Brain microvascular endothelial cell (primary cell): ENCODE results near the gene EIF3F.

Experiments used
- DNase-seq: peaks from one replicate; pipeline ENCODE4 v3.0.0-alpha.2; 2020
- H3K27ac ChIP-seq: fragments of 250-450 bp; sonication (Bioruptor Pico); 2 replicates; pipeline ENCODE4 v1.5.1; 2020; ENCODE audit warnings: mild to moderate bottlenecking, moderate library complexity
- H3K27me3 ChIP-seq: fragments of 250-450 bp; sonication (Bioruptor Pico); replicated peaks from 2 replicates; pipeline ENCODE4 v1.5.1; 2020; ENCODE audit warnings: mild to moderate bottlenecking
- H3K36me3 ChIP-seq: fragments of 250-450 bp; sonication (Bioruptor Pico); replicated peaks from 2 replicates; pipeline ENCODE4 v1.5.1; 2020; ENCODE audit warnings: mild to moderate bottlenecking
- H3K4me3 ChIP-seq: 2 replicates; pipeline ENCODE4 v1.5.1; 2011; ENCODE audit warnings: low read depth, mild to moderate bottlenecking, control low read depth, low read length, moderate library complexity
- in situ Hi-C: cut with HindIII; loops from 2 replicates; pipeline ENCODE4 v1.10.0; 2017; ENCODE audit warnings: low sequenced_read_pairs, low pct_ligation_motif_present
- TF ChIP-seq, protein P1 (sequence below): IDR thresholded peaks from 2 replicates; pipeline ENCODE4 v1.5.1; 2011; ENCODE audit warnings: low read depth, mild to moderate bottlenecking, moderate library complexity, low read length, control low read depth, inconsistent platforms; ENCODE audit errors: missing control alignments

Gene EIF3F

DNA sequence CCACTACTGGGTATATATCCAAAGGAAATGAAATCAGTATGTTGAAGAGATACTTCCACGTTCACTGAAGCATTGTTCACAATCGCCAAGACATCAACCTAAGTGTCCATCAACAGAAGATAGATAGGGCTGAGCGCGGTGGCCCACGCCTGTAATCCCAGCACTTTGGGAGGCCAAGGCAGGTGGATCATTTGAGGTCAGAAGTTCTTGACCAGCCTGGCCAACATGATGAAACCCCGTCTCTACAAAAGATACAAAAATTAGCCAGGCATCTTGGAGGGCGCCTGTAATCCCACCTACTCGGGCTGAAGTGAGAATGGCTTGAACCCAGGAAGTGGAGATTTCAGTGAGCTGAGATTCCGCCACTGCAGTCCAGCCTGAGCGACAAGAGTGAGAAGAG, 12.7 kb downstream of the EIF3F start:
- TF ChIP-seq, protein P1, sequence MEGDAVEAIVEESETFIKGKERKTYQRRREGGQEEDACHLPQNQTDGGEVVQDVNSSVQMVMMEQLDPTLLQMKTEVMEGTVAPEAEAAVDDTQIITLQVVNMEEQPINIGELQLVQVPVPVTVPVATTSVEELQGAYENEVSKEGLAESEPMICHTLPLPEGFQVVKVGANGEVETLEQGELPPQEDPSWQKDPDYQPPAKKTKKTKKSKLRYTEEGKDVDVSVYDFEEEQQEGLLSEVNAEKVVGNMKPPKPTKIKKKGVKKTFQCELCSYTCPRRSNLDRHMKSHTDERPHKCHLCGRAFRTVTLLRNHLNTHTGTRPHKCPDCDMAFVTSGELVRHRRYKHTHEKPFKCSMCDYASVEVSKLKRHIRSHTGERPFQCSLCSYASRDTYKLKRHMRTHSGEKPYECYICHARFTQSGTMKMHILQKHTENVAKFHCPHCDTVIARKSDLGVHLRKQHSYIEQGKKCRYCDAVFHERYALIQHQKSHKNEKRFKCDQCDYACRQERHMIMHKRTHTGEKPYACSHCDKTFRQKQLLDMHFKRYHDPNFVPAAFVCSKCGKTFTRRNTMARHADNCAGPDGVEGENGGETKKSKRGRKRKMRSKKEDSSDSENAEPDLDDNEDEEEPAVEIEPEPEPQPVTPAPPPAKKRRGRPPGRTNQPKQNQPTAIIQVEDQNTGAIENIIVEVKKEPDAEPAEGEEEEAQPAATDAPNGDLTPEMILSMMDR: no peak
- Histone ChIP-seq H3K36me3 (peaks cover 40% of the 10 kb centered on the region), H3K27me3 (no peaks in the 10 kb centered on the region), H3K4me3 (no peak overlapping the region), H3K27ac (no peak overlapping the region)
- in situ Hi-C loops: no loop called here
- no peak for DNase-seq

DNA sequence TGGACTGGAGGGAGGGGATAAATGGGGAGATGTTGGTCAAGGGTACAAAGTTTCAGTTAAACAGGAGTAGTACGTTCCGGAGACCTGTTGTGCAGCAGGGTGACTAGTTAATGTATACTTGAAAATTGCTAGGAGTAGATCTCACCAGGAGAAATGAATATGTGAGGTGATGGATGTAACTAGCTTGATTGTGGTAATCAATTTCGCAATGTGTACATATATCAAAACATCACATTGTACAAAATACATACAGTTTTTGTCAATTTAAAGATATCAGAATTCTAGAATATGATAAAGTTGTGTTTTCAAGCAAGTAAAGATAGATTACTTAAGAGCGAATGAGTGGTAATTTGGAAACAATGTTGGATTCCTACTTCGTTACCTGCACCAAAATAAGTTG, 13.3 kb downstream of the EIF3F start:
- Histone ChIP-seq H3K27ac (no peak overlapping the region), H3K4me3 (no peak overlapping the region), H3K27me3 (no peaks in the 10 kb centered on the region), H3K36me3 (peaks cover 34% of the 10 kb centered on the region)
- DNase-seq: no peak
- in situ Hi-C loops: no loop called here
- TF ChIP-seq, protein P1: no peak

DNA sequence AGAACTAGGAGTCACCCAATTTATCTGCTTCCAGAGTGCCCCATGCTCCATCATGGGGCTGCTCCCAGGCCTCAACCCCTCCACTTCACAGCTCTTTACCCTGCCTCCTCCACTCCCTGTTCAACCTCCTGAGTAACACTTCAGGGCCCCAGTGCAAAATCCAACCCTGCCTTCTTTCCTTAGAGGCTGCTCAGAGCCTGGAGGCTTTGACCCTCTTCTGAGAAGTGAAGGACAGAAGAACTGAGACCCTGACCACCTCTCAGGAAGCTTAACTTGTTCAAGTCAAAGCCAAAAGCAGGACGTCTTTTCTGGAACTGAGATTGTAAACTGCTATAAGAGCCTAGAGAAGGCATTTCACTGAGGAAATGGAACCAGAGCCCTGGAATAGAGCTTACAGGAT, 15.5 kb downstream of the EIF3F start:
- no peak for DNase-seq
- H3K27ac ChIP-seq: no peak overlapping the region
- H3K4me3 ChIP-seq: no peak overlapping the region
- H3K27me3 ChIP-seq: no peaks in the 10 kb centered on the region
- TF ChIP-seq, protein P1: no peak
- in situ Hi-C loops: no loop called here
- H3K36me3 ChIP-seq: peaks cover 16% of the 10 kb centered on the region

GRCh38 chr11:8003187-8003586, 16.1 kb downstream of the EIF3F start:
- Histone ChIP-seq H3K4me3 (no peak overlapping the region), H3K27me3 (no peaks in the 10 kb centered on the region), H3K27ac (no peak overlapping the region), H3K36me3 (peaks cover 13% of the 10 kb centered on the region)
- TF ChIP-seq, protein P1: no peak
- in situ Hi-C loops: no loop called here
- DNase-seq: no peak

DNA sequence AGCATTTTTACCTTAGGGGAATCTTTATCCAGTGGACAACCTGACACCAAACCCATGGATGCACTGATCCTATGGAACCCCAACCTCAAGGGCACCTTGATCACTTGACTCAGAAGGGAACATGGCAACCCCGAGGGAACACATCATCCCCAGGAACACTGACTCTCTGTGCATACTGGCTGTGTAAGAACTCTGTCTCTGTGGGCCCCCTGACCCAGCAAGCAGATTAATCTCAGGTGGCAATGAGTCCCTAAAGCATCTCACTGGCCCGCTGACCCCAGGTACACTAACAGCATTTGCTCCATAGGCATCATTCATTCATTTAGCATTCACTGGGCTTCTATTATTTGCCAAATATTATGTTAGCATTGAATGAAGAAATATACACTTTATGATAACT, 16.9 kb downstream of the EIF3F start:
- H3K27ac ChIP-seq: no peak overlapping the region
- no peaks in the 10 kb centered on the region for H3K27me3 ChIP-seq
- peaks cover 6% of the 10 kb centered on the region for H3K36me3 ChIP-seq
- in situ Hi-C loops: no loop called here
- DNase-seq: no peak
- TF ChIP-seq, protein P1: no peak
- H3K4me3 ChIP-seq: no peak overlapping the region

DNA sequence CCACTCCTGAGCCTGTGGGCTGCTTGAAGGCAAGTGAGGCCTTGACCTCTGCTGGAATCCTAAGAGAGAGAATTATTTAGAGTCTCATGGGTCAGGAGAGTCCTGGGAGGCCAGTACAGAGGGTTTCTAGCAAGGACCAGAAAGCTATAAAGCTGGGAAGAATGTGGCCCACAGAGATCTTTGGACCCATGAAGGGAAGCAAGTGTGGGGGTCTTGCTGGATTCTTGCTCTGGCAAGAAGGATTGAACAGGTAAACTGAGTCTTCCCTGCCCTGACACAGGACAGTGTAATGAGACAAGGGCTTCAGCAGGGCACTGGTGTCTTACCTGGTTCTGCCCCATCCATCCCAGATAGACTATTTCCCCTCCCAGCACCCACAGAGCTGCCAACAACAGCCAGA, 18.4 kb downstream of the EIF3F start:
- Histone ChIP-seq H3K4me3 (no peak overlapping the region), H3K36me3 (no peaks in the 10 kb centered on the region), H3K27ac (no peak overlapping the region), H3K27me3 (no peaks in the 10 kb centered on the region)
- TF ChIP-seq, protein P1: no peak
- in situ Hi-C loops: no loop called here
- no peak for DNase-seq
